K562 (cell line): Measurements from ENCODE around the gene KCNMB2. TPM values are rescaled to one million over a fixed set of nuclear protein-coding genes. Genes with fewer than 3 reads are reported as not detected.

Source experiments
- ATAC-seq: fragments of 200-7000 bp; cut with Tn5 transposase; 3 replicates; pipeline ENCODE4 v1.9.1; 2020; ENCODE audit warnings: moderate library complexity
- BruUV-seq: library from RNA; stranded (reverse); fragments of 400-500 nt; replicated peaks from 2 replicates; lab custom pipeline; 2021; lab: Mats Ljungman, UMichigan
- CTCF ChIA-PET: fragments of 300-600 bp; formaldehyde crosslinking; extraction: SDS; loops from one replicate; lab custom pipeline; 2021; ENCODE audit warnings: low intra/inter-chr PET ratio; lab: Yijun Ruan, JAX
- POLR2A ChIA-PET: fragments of 300-600, 350-650 bp; sonication (Branson Sonifier 250); formaldehyde crosslinking; extraction: SDS; loops from one replicate; lab custom pipeline; 2021; ENCODE audit warnings: antibody characterized with exemption, inconsistent platforms; lab: Yijun Ruan, JAX
- DNase-seq, 4 experiments: peaks; one replicate each; pipeline versions ENCODE4 v3.0.0 to v3.0.0-alpha.2; 2011 to 2018; ENCODE audit warnings: low spot score in 3 of 4, mixed read lengths in 3 of 4; ENCODE audit errors: extremely low read depth in 1 of 4
- FAIRE-seq: peaks from 2 replicates; lab custom pipeline; 2011; peaks lifted over from hg19 to GRCh38; lab: Jason Lieb, UNC
- H2AFZ ChIP-seq: 2 replicates; pipeline ENCODE4 v1.6.0; 2011; ENCODE audit warnings: low read depth, low read length, control low read depth, inconsistent platforms
- H3K27ac ChIP-seq: fragments of 200-600 bp; 3 replicates; pipeline ENCODE4 v1.8.0; 2011; ENCODE audit warnings: low read depth, mild to moderate bottlenecking, control low read depth, inconsistent platforms, low read length, moderate library complexity, mixed read lengths; ENCODE audit errors: extremely low read depth
- H3K27me3 ChIP-seq, 2 experiments: fragments of 300-600 bp in 1 of 2; 2 replicates in 1 of 2; 3 replicates in 1 of 2; pipeline versions ENCODE4 v1.6.0 to v1.8.0; 2011; ENCODE audit warnings: inconsistent platforms in 2 of 2, low read length in 2 of 2, mild to moderate bottlenecking in 1 of 2, mixed read lengths in 1 of 2, moderate library complexity in 1 of 2; ENCODE audit not compliant: control insufficient read depth in 2 of 2, insufficient read depth in 2 of 2
- H3K36me3 ChIP-seq: fragments of 300-600 bp; 3 replicates; pipeline ENCODE4 v1.8.0; 2011; ENCODE audit warnings: mild to moderate bottlenecking, low read length, inconsistent platforms; ENCODE audit not compliant: control insufficient read depth, insufficient read depth
- H3K4me1 ChIP-seq, 2 experiments: fragments of 200-600 bp in 1 of 2; replicated peaks in 1 of 2; 2 replicates in 1 of 2; 3 replicates in 1 of 2; pipeline versions ENCODE4 v1.5.1 to v1.8.0; 2011; ENCODE audit warnings: inconsistent platforms in 2 of 2, low read length in 2 of 2, mild to moderate bottlenecking in 1 of 2, mixed read lengths in 1 of 2, moderate library complexity in 1 of 2; ENCODE audit not compliant: control insufficient read depth in 2 of 2, insufficient read depth in 2 of 2
- H3K4me2 ChIP-seq: 2 replicates; pipeline ENCODE4 v1.6.1; 2011; ENCODE audit warnings: low read length, control low read depth, inconsistent platforms, mixed read lengths; ENCODE audit not compliant: insufficient read depth
- H3K4me3 ChIP-seq: fragments of 200-600 bp; sonication (generic), shearing (Covaris generic); 2 replicates; pipeline ENCODE4 v1.5.1; 2016; ENCODE audit warnings: control low read depth, inconsistent platforms
- H3K79me2 ChIP-seq: fragments of 200-600 bp; 3 replicates; pipeline ENCODE4 v1.8.0; 2011; ENCODE audit warnings: low read length, inconsistent platforms; ENCODE audit not compliant: control insufficient read depth, insufficient read depth
- H3K9ac ChIP-seq, 2 experiments: 2 replicates each; pipeline versions ENCODE4 v1.6.0 to v1.6.1; 2011; ENCODE audit warnings: low read depth in 2 of 2, low read length in 2 of 2, control low read depth in 1 of 2, inconsistent platforms in 1 of 2, mild to moderate bottlenecking in 1 of 2, mixed read lengths in 1 of 2; ENCODE audit not compliant: insufficient read depth in 1 of 2
- H3K9me1 ChIP-seq: one replicate; pipeline ENCODE4 v1.6.0; 2011; ENCODE audit warnings: inconsistent platforms, mild to moderate bottlenecking, low read length, moderate library complexity; ENCODE audit not compliant: control insufficient read depth, insufficient read depth
- H3K9me3 ChIP-seq: replicated peaks from 2 replicates; pipeline ENCODE4 v1.5.1; 2011; ENCODE audit warnings: low read depth, low read length, inconsistent platforms; ENCODE audit not compliant: control insufficient read depth, insufficient read depth
- H4K20me1 ChIP-seq: replicated peaks from 2 replicates; pipeline ENCODE4 v1.6.1; 2011; ENCODE audit warnings: low read length, inconsistent platforms, mixed read lengths; ENCODE audit not compliant: control insufficient read depth, insufficient read depth
- FOXP4 ChIP-seq: sonication (generic); formaldehyde crosslinking; IDR thresholded peaks from 2 replicates; pipeline ENCODE4 v1.8.0; 2022; ENCODE audit warnings: mild to moderate bottlenecking, missing genetic modification reagents, borderline replicate concordance
- MAFF ChIP-seq: IDR thresholded peaks from 2 replicates; pipeline ENCODE4 v1.6.1; 2012; ENCODE audit warnings: low read length, improper control_type of control experiment
- NRF1 ChIP-seq, 2 experiments: fragments of 450-650 bp; IDR thresholded peaks in 1 of 2; conservative IDR thresholded peaks in 1 of 2; 2 replicates each; pipeline ENCODE4 v1.6.1; 2014; ENCODE audit warnings: mild to moderate bottlenecking in 2 of 2
- RFX1 ChIP-seq: fragments of 450-650 bp; IDR thresholded peaks from 2 replicates; pipeline ENCODE4 v1.6.1; 2016; ENCODE audit warnings: mild to moderate bottlenecking, moderate library complexity
- ZNF146 ChIP-seq: IDR thresholded peaks from one replicate; pipeline ENCODE4 v1.6.1; 2018; ENCODE audit warnings: missing compliant biosample characterization; ENCODE audit not compliant: unreplicated experiment
- WGBS: fragments of 100-300 bp; shearing (Covaris generic); methylation state at CpG from one replicate; pipeline ENCODE4 v1.1.6; 2016; ENCODE audit warnings: low coverage, mixed read lengths; ENCODE audit not compliant: insufficient coverage; ENCODE audit errors: missing lambda C conversion rate; 5-methylcytosine and 5-hydroxymethylcytosine counted together
- in situ Hi-C: fragments of 300-500 bp; cut with MboI; formaldehyde crosslinking; loops from 4 replicates; pipeline ENCODE4 v1.15.0; 2018; ENCODE audit warnings: inconsistent platforms, mixed read lengths
- intact Hi-C: fragments of 100-400 bp; cut with micrococcal nuclease; formaldehyde crosslinking; loops from 2 replicates; pipeline ENCODE4 v1.14.2; 2022
- polyA plus RNA-seq, 8 experiments: library from polyadenylated mRNA; depleted of rRNA in 4 of 8; stranded (reverse) in 5 of 8; unstranded in 3 of 8; fragments of >200 nt; fragmentation: Nextera tagmentation in 2 of 8; fragmentation: Illumina TruSeq in 1 of 8; extraction: Ambion mirVana in 2 of 8; extraction: Trizol in 1 of 8; gene quantifications; 2 replicates each; pipeline versions ENCODE4 v1.2.1 to v1.2.3, GENCODE V29; 2011 to 2014; ENCODE audit warnings: inconsistent platforms in 1 of 8, missing spikeins in 1 of 8
- total RNA-seq, 7 experiments: library from RNA; depleted of rRNA in 6 of 7; stranded (reverse); fragments of >200 nt in 6 of 7; fragmentation: Illumina TruSeq in 2 of 7; extraction: Trizol in 2 of 7; gene quantifications; 2 replicates each; pipeline versions ENCODE4 v1.2.1 to v1.2.3, GENCODE V29; 2011 to 2021; ENCODE audit warnings: low replicate concordance in 1 of 7

Gene KCNMB2
- total and polyA plus RNA-seq, 9 of the 15 experiments (the other 6 are each of a cell fraction or from before 2014, with no cell fraction given): 0.04 to 0.15 TPM; not detected in 7

- H3K9me1 ChIP-seq: no peaks in the 10 kb centered on the region
- H3K9me3 ChIP-seq: no peaks in the 10 kb centered on the region
- ATAC-seq: no peak
- ChIA-PET POLR2A (no interaction called here), CTCF (no interaction called here)
- no peak for FAIRE-seq
- no peak overlapping the region for H3K4me3 ChIP-seq
- intact Hi-C loops (no loop called here), in situ Hi-C loops (no loop called here)
- WGBS: 0% methylated on average over 1 of the region's 1 CpG
- H3K9ac ChIP-seq: no peak overlapping the region
- no peaks in the 10 kb centered on the region for H4K20me1 ChIP-seq
- H3K27me3 ChIP-seq: no peaks in the 10 kb centered on the region
- no peak overlapping the region for H3K27ac ChIP-seq
- TF ChIP-seq ZNF146 (CRISPR knock-in tag) (no peak), RFX1 (peak; percentile 31; the same call in 1 of the 2 replicates), FOXP4 (CRISPR knock-in tag) (no peak)
- no TSS peak for BruUV-seq
- H3K79me2 ChIP-seq: no peaks in the 10 kb centered on the region
- H3K4me1 ChIP-seq: no peaks in the 10 kb centered on the region
- no peak for DNase-seq
- no peak overlapping the region for H2AFZ ChIP-seq
- no peaks in the 10 kb centered on the region for H3K36me3 ChIP-seq
- H3K4me2 ChIP-seq: no peak overlapping the region
These were observed 135.6 kb downstream of the KCNMB2 start for GRCh38 chr3:178671791-178672190.

- Histone ChIP-seq H3K27me3 (no peaks in the 10 kb centered on the region), H3K9me1 (no peaks in the 10 kb centered on the region), H3K4me1 (no peaks in the 10 kb centered on the region), H3K9ac (no peak overlapping the region), H4K20me1 (no peaks in the 10 kb centered on the region), H3K27ac (no peak overlapping the region), H3K4me3 (no peak overlapping the region), H2AFZ (no peak overlapping the region), H3K79me2 (no peaks in the 10 kb centered on the region), H3K4me2 (no peak overlapping the region), H3K9me3 (no peaks in the 10 kb centered on the region), H3K36me3 (no peaks in the 10 kb centered on the region)
- no peak for FAIRE-seq
- no TSS peak for BruUV-seq
- CTCF ChIA-PET: no interaction called here
- no peak for DNase-seq
- intact Hi-C loops: no loop called here
- WGBS: 8% methylated on average over 3 of the region's 3 CpGs
- in situ Hi-C loops: no loop called here
- TF ChIP-seq NRF1 (conservative IDR thresholded peaks at IDR 0.05 in 1 of 2, IDR thresholded peaks at IDR 0.05 in 1 of 2) (no peak), MAFF (no peak)
- TF ChIP-seq, all 486 proteins: peak for 0
- POLR2A ChIA-PET: no interaction called here
- no peak for ATAC-seq
These were observed 136.0 kb downstream of the KCNMB2 start for GRCh38 chr3:178672275-178672674.
